HUES6 (cell line): ENCODE results near the gene FAM120B.
A peak's percentile ranks its signal among the peaks of the same experiment; 100 is the strongest.

Experiments used
- H3K27ac ChIP-seq: 2 replicates; pipeline ENCODE4 v1.7.0; 2013; ENCODE audit warnings: low read depth, mild to moderate bottlenecking, low read length, inconsistent platforms
- H3K27me3 ChIP-seq: 2 replicates; pipeline ENCODE4 v1.6.1; 2013; ENCODE audit warnings: low read length; ENCODE audit not compliant: control insufficient read depth, insufficient read depth
- H3K36me3 ChIP-seq: 2 replicates; pipeline ENCODE4 v1.6.1; 2013; ENCODE audit warnings: low read length; ENCODE audit not compliant: control insufficient read depth, insufficient read depth
- H3K4me1 ChIP-seq: 2 replicates; pipeline ENCODE4 v1.6.1; 2013; ENCODE audit warnings: low read length; ENCODE audit not compliant: control insufficient read depth, insufficient read depth
- H3K4me3 ChIP-seq: 2 replicates; pipeline ENCODE4 v1.5.1; 2013; ENCODE audit warnings: low read depth, low read length
- H3K9ac ChIP-seq: one replicate; pipeline ENCODE4 v1.6.1; 2013; ENCODE audit warnings: mild to moderate bottlenecking, low read length
- H3K9me3 ChIP-seq: 2 replicates; pipeline ENCODE4 v1.6.1; 2013; ENCODE audit warnings: low read depth, low read length; ENCODE audit not compliant: control insufficient read depth, insufficient read depth

The FAM120B gene

GRCh38 chr6:170294298-170294730 lies 12.2 kb upstream of the FAM120B start:
- Histone ChIP-seq H3K9me3 (peaks cover 6% of the 10 kb centered on the region; the same call in 1 of the 2 replicates), H3K36me3 (no peaks in the 10 kb centered on the region), H3K27me3 (peaks cover 95% of the 10 kb centered on the region), H3K27ac (no peak overlapping the region), H3K4me3 (peak overlapping the region; percentile 13), H3K9ac (no peak overlapping the region), H3K4me1 (peaks cover 46% of the 10 kb centered on the region)

- peaks cover 10% of the 10 kb centered on the region for H3K9me3 ChIP-seq
- peaks cover 46% of the 10 kb centered on the region for H3K4me1 ChIP-seq
- H3K36me3 ChIP-seq, result no peaks in the 10 kb centered on the region
- H3K27ac ChIP-seq, result no peak overlapping the region
- H3K4me3 ChIP-seq, result peak overlapping the region; percentile 49
- H3K27me3 ChIP-seq, result peaks cover 89% of the 10 kb centered on the region
- H3K9ac ChIP-seq, result peak overlapping the region; percentile 51
Measured at GRCh38 chr6:170294813-170295509, 11.6 kb upstream of the FAM120B start.

- H3K4me1 ChIP-seq, result peaks cover 46% of the 10 kb centered on the region
- no peaks in the 10 kb centered on the region for H3K36me3 ChIP-seq
- H3K9ac ChIP-seq, result peak overlapping the region; percentile 51
- 0 out of 2 replicates have a peak overlapping the region, but pooled peaks have one; percentile 17 for H3K27ac ChIP-seq
- peaks cover 81% of the 10 kb centered on the region for H3K27me3 ChIP-seq
- peaks cover 18% of the 10 kb centered on the region for H3K9me3 ChIP-seq
- H3K4me3 ChIP-seq, result peak overlapping the region; percentile 49
Measured at GRCh38 chr6:170295510-170296422, 10.8 kb upstream of the FAM120B start.

- H3K4me1 ChIP-seq, result peaks cover 46% of the 10 kb centered on the region
- 0 out of 2 replicates have a peak overlapping the region, but pooled peaks have one; percentile 17 for H3K27ac ChIP-seq
- no peak overlapping the region for H3K9ac ChIP-seq
- H3K4me3 ChIP-seq, result peak overlapping the region; percentile 49
- peaks cover 76% of the 10 kb centered on the region for H3K27me3 ChIP-seq
- H3K9me3 ChIP-seq, result peaks cover 24% of the 10 kb centered on the region
- no peaks in the 10 kb centered on the region for H3K36me3 ChIP-seq
Measured at GRCh38 chr6:170296423-170296745, 10.2 kb upstream of the FAM120B start.

GRCh38 chr6:170296746-170297575 lies 9.6 kb upstream of the FAM120B start:
- Histone ChIP-seq H3K27ac (no peak overlapping the region), H3K9me3 (peaks cover 30% of the 10 kb centered on the region), H3K27me3 (peaks cover 70% of the 10 kb centered on the region), H3K4me1 (peaks cover 46% of the 10 kb centered on the region), H3K9ac (no peak overlapping the region), H3K36me3 (no peaks in the 10 kb centered on the region), H3K4me3 (peak overlapping the region; percentile 49)

GRCh38 chr6:170297576-170298330 lies 8.8 kb upstream of the FAM120B start:
- Histone ChIP-seq H3K9ac (no peak overlapping the region), H3K27ac (no peak overlapping the region), H3K27me3 (peaks cover 62% of the 10 kb centered on the region), H3K36me3 (no peaks in the 10 kb centered on the region), H3K9me3 (peaks cover 38% of the 10 kb centered on the region), H3K4me1 (peaks cover 41% of the 10 kb centered on the region), H3K4me3 (peak overlapping the region; percentile 49; the same call in 1 of the 2 replicates)

- Histone ChIP-seq H3K27ac (no peak overlapping the region), H3K9me3 (peaks cover 45% of the 10 kb centered on the region), H3K36me3 (no peaks in the 10 kb centered on the region), H3K9ac (no peak overlapping the region), H3K4me1 (peaks cover 32% of the 10 kb centered on the region), H3K4me3 (no peak overlapping the region), H3K27me3 (peaks cover 53% of the 10 kb centered on the region)
Measured at GRCh38 chr6:170298688-170299087, 7.9 kb upstream of the FAM120B start.

GRCh38 chr6:170301184-170301583 lies 5.4 kb upstream of the FAM120B start:
- H3K4me3 ChIP-seq, result no peak overlapping the region

GRCh38 chr6:170305805-170306323 lies 694 bp upstream of the FAM120B start:
- peak overlapping the region; percentile 83 for H3K9ac ChIP-seq
- peaks cover 11% of the 10 kb centered on the region for H3K4me1 ChIP-seq
- H3K36me3 ChIP-seq, result no peaks in the 10 kb centered on the region
- H3K27ac ChIP-seq, result no peak overlapping the region; the same call in 1 of the 2 replicates
- peak overlapping the region; percentile 90 for H3K4me3 ChIP-seq
- H3K27me3 ChIP-seq, result peaks cover 24% of the 10 kb centered on the region; the same call in 1 of the 2 replicates
- H3K9me3 ChIP-seq, result peaks cover 46% of the 10 kb centered on the region

More at GRCh38 chr6:170301184-170301583, 5.4 kb upstream of the FAM120B start:
- Histone ChIP-seq H3K36me3 (no peaks in the 10 kb centered on the region), H3K27ac (no peak overlapping the region), H3K4me1 (peaks cover 21% of the 10 kb centered on the region), H3K27me3 (peaks cover 46% of the 10 kb centered on the region), H3K9ac (no peak overlapping the region), H3K9me3 (peaks cover 66% of the 10 kb centered on the region)
